Activated CD4-positive, alpha-beta T cell treated with anti-CD3 and anti-CD28 coated beads, Interleukin-2, amount 10 ng/mL, durations not matched to agents 24 days and 14 days (primary cell): Measurements from ENCODE around the gene TNNI3K. TPM values are rescaled to one million over a fixed set of nuclear protein-coding genes. Genes with fewer than 3 reads are reported as not detected.

ENCODE experiments used
- DNase-seq: peaks from one replicate; pipeline ENCODE4 v3.0.0; 2022
- H3K27ac Mint-ChIP-seq: one replicate; pipeline ENCODE4 v1.8.0; 2022; ENCODE audit warnings: mild to moderate bottlenecking, mixed read lengths
- H3K27me3 Mint-ChIP-seq: one replicate; pipeline ENCODE4 v1.8.0; 2022; ENCODE audit warnings: mixed read lengths
- H3K36me3 Mint-ChIP-seq: one replicate; pipeline ENCODE4 v1.8.0; 2022; ENCODE audit warnings: low read depth, mild to moderate bottlenecking, mixed read lengths
- H3K4me1 Mint-ChIP-seq: one replicate; pipeline ENCODE4 v1.8.0; 2021; ENCODE audit warnings: mixed read lengths
- H3K4me3 Mint-ChIP-seq: one replicate; pipeline ENCODE4 v1.8.0; 2022; ENCODE audit warnings: mild to moderate bottlenecking, moderate library complexity, mixed read lengths
- H3K9me3 Mint-ChIP-seq: one replicate; pipeline ENCODE4 v1.8.0; 2021; ENCODE audit warnings: mixed read lengths
- intact Hi-C: fragments of 100-400 bp; cut with micrococcal nuclease; formaldehyde crosslinking; loops from one replicate; pipeline ENCODE4 v1.15.1; 2023
- total RNA-seq: library from RNA; stranded (reverse); gene quantifications from 2 replicates; pipeline ENCODE4 v1.2.3, GENCODE V29; 2022

TNNI3K gene
- total RNA-seq, 1 donor from 2014 or later, result not detected

DNA sequence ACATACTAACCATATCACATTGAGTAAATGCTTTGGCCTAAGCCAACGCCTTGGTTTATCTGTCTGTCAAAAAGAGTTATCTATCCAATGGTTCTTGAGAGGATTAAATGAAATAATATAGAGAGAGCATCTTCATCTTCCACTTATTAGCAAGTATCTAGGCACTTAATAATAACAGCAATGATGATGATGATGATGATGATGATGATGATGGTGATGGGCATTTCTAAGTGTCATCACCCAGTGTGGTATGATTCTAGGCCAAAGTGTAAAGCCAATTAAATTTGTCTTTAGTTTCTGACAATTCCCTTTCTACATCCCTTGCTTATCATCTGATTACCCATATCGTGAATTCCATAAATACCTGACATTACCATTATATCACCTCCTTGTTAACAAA lies 342.9 kb downstream of the TNNI3K start:
- Mint-ChIP-seq H3K27me3 (peaks cover 4% of the 10 kb centered on the region), H3K27ac (no peak overlapping the region), H3K4me3 (no peak overlapping the region), H3K9me3 (no peaks in the 10 kb centered on the region), H3K36me3 (no peaks in the 10 kb centered on the region), H3K4me1 (peaks cover 1% of the 10 kb centered on the region)
- DNase-seq, result no peak
- intact Hi-C loops, result no loop called here

GRCh38 chr1:74579425-74579824 lies 344.2 kb downstream of the TNNI3K start:
- intact Hi-C loops, result no loop called here
- DNase-seq, result no peak
- Mint-ChIP-seq H3K4me3 (no peak overlapping the region), H3K9me3 (no peaks in the 10 kb centered on the region), H3K27ac (no peak overlapping the region), H3K36me3 (no peaks in the 10 kb centered on the region), H3K4me1 (peaks cover 1% of the 10 kb centered on the region), H3K27me3 (peaks cover 6% of the 10 kb centered on the region)

GRCh38 chr1:74583397-74583796 lies 348.2 kb downstream of the TNNI3K start:
- Mint-ChIP-seq H3K27me3 (peaks cover 5% of the 10 kb centered on the region), H3K27ac (no peak overlapping the region), H3K9me3 (no peaks in the 10 kb centered on the region), H3K4me3 (no peak overlapping the region), H3K4me1 (peaks cover 1% of the 10 kb centered on the region), H3K36me3 (no peaks in the 10 kb centered on the region)
- no peak for DNase-seq
- intact Hi-C loops, result no loop called here

DNA sequence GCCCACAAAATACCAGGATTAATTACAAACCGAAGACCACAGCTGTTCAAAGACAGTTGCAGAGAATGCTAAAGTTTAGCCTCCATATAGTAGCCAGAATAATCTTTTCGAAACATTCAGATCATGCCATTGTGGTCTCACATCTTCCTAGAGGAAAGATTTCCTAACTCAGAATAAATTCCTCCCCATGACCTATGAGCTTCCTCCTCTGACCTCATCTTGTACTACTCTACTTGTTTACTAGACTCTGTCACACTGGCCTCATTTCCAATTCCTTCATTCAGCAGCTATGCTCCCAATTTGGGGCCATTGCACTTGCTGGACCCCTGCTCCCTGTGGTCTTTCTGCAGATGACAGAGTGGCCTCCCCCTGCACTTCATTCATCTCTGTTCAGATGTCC lies 349.0 kb downstream of the TNNI3K start:
- H3K9me3 Mint-ChIP-seq, result no peaks in the 10 kb centered on the region
- DNase-seq, result no peak
- no peak overlapping the region for H3K27ac Mint-ChIP-seq
- intact Hi-C loops, result no loop called here
- no peaks in the 10 kb centered on the region for H3K36me3 Mint-ChIP-seq
- H3K27me3 Mint-ChIP-seq, result peaks cover 5% of the 10 kb centered on the region
- no peak overlapping the region for H3K4me3 Mint-ChIP-seq
- peaks cover 1% of the 10 kb centered on the region for H3K4me1 Mint-ChIP-seq

GRCh38 chr1:74586253-74586897 lies 351.2 kb downstream of the TNNI3K start:
- no peak for DNase-seq
- Mint-ChIP-seq H3K27ac (no peak overlapping the region), H3K27me3 (peaks cover 5% of the 10 kb centered on the region), H3K36me3 (no peaks in the 10 kb centered on the region), H3K9me3 (no peaks in the 10 kb centered on the region), H3K4me3 (no peak overlapping the region), H3K4me1 (no peaks in the 10 kb centered on the region)
- intact Hi-C loops, result no loop called here

DNA sequence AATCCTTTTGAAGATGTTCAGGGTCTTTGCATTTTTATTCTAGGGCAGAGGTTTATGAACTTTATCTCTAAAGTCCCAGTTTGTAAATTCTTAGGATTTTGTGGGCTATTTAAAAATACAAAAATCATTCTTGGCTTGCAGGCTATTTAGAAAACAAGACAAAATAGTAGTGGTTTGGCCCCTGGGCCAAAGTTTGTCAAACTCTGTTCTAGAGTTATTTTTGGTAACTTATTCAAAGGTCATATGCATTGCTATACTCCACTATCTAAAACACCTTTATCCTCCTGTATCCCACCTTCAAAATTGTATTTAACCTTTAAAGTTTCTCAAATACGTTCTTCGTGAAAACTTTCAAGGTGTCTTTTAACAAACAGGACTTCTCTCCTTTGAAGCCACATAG lies 352.7 kb downstream of the TNNI3K start:
- no peaks in the 10 kb centered on the region for H3K4me1 Mint-ChIP-seq
- peaks cover 3% of the 10 kb centered on the region for H3K27me3 Mint-ChIP-seq
- intact Hi-C loops, result no loop called here
- no peaks in the 10 kb centered on the region for H3K36me3 Mint-ChIP-seq
- no peak overlapping the region for H3K27ac Mint-ChIP-seq
- DNase-seq, result no peak
- no peak overlapping the region for H3K4me3 Mint-ChIP-seq
- H3K9me3 Mint-ChIP-seq, result no peaks in the 10 kb centered on the region

GRCh38 chr1:74590288-74590687 lies 355.1 kb downstream of the TNNI3K start:
- no peak for DNase-seq
- Mint-ChIP-seq H3K4me1 (no peaks in the 10 kb centered on the region), H3K9me3 (no peaks in the 10 kb centered on the region), H3K4me3 (no peak overlapping the region), H3K27ac (no peak overlapping the region), H3K27me3 (no peaks in the 10 kb centered on the region), H3K36me3 (no peaks in the 10 kb centered on the region)
- intact Hi-C loops, result no loop called here

DNA sequence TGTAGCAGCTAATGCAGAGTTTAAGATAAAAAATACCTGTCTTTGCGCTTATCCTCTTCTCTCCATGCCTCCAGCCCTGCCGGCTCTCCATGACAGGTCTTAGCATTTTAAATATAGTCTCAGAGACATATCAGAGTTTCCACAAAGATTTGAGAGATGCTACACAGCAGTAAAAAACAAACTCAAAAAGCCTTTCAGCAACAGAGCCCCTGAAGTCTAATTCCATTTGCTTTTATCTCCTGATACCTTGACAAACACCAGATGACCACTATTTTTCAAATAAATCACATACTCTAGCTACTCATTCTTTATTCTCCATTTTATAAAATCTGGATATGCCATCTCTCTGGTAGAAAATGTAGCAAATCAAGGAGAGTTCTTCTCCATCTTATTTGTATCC lies 356.8 kb downstream of the TNNI3K start:
- no peak for DNase-seq
- intact Hi-C loops, result no loop called here
- no peaks in the 10 kb centered on the region for H3K27me3 Mint-ChIP-seq
- H3K27ac Mint-ChIP-seq, result no peak overlapping the region
- no peaks in the 10 kb centered on the region for H3K9me3 Mint-ChIP-seq
- no peak overlapping the region for H3K4me3 Mint-ChIP-seq
- no peaks in the 10 kb centered on the region for H3K4me1 Mint-ChIP-seq
- H3K36me3 Mint-ChIP-seq, result no peaks in the 10 kb centered on the region

GRCh38 chr1:74592580-74593355 lies 357.6 kb downstream of the TNNI3K start:
- Mint-ChIP-seq H3K36me3 (no peaks in the 10 kb centered on the region), H3K9me3 (no peaks in the 10 kb centered on the region), H3K4me3 (no peak overlapping the region), H3K27me3 (peaks cover under 1% of the 10 kb centered on the region), H3K4me1 (no peaks in the 10 kb centered on the region), H3K27ac (no peak overlapping the region)
- no peak for DNase-seq
- intact Hi-C loops, result no loop called here

Other genes with a start within 250 kb of the TNNI3K start
- 0.17 and 0.35 TPM in 2 replicates for gene LRRIQ3, start 37.2 kb upstream of the TNNI3K start, total RNA-seq
- 11.0 and 11.6 TPM in 2 replicates for gene FPGT, start 37.1 kb upstream of the TNNI3K start, total RNA-seq